HuH-7.5 (cell line): Measurements from ENCODE around the gene PLRG1.

ENCODE experiments used
- DNase-seq: peaks from one replicate; pipeline ENCODE4 v3.0.0; 2011; ENCODE audit warnings: low spot score

Gene PLRG1

DNA sequence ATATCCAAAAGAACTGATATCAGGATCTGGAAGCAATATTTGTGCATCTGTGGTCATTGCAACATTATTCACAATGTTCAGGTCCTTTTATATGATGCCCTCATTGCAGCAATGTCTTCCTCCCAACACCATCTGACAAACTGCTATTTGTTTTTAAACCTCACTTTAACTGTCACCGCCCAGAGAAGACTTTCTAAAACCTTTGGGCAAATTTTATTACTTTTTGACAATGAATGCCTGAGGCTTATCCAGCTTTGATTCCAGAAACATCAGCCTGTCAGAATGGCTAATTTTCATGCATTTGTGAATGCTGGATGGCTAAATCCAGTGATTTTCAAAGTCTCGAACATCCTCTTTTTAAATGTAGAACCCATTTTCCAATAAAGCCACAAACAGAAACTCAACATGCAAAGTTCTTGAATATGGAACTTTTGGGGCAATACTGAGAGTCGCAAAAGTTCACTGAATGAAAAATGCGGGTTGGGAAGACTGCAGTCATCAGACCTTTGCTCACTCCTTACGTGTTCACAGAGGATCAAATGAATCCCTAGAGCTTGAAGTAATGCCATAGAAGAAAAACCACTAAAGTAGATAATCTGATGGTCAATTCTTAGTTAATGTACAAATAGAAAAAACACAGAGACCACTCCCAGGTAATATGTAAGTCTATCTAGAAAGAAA is 23.1 kb upstream of the PLRG1 start:
- no peak for DNase-seq

- no peak for DNase-seq
Measured at GRCh38 chr4:154569584-154569983, 19.4 kb upstream of the PLRG1 start.

GRCh38 chr4:154569028-154569427 is 18.8 kb upstream of the PLRG1 start:
- no peak for DNase-seq

DNA sequence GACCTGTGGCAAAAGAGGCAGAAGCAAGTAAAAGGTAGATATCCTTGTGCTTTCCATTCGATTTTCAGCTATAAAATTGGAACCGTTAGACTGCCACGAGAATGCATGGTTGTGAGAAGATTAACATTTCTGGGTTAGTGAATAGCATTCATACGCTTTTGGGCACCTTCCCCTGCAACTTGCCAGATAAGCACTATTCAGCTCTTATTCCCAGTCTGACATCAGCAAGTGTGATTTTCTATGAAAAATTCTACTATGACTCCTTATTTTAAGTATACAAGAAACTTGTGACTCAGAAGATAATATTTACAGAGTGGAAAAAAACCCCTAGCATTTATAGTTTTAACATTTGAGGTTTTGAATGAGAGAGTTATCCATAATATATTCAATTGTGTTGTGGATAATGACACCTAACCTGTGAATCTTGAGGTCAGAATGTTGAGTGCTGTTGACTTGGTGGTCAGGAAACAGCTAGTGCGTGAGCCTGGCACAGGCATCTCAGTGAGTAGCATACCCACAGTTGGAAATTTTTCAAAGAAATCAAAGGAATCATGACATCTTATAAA is 16.5 kb upstream of the PLRG1 start:
- no peak for DNase-seq

DNA sequence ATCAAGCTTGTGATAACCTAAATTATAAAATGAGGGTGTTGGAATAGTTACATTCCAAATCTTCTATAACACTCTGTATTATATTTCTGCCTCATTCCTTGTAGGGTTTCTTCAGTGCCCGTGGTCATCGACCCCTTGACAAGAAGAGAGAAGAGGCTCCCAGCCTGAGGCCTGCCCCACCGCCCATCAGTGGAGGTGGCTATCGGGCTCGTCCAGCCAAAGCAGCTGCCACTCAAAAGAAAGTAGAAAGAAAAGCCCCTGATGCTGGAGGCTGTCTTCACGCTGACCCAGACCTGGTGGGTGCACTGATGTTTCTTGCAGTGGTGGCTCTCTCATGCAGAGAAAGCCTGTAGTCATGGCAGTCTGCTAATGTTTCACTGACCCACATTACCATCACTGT is 15.5 kb upstream of the PLRG1 start:
- DNase-seq: no peak

DNA sequence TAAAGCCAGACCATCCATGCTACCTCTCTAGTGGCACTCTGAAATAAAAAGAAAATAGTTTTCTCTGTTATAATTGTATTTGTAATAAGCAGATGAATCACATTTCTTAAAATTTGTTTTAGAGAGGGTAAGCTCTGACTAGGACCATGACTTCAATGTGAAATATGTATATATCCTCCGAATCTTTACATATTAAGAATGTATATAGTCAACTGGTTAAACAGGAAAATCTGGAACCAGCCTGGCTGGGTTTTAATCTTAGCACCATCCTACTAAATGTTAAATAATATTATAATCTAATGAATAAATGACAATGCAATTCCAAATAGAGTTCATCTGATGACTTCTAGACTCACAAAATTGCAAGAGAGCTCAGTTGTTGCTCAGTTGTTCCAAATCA is 14.1 kb upstream of the PLRG1 start:
- DNase-seq: no peak

DNA sequence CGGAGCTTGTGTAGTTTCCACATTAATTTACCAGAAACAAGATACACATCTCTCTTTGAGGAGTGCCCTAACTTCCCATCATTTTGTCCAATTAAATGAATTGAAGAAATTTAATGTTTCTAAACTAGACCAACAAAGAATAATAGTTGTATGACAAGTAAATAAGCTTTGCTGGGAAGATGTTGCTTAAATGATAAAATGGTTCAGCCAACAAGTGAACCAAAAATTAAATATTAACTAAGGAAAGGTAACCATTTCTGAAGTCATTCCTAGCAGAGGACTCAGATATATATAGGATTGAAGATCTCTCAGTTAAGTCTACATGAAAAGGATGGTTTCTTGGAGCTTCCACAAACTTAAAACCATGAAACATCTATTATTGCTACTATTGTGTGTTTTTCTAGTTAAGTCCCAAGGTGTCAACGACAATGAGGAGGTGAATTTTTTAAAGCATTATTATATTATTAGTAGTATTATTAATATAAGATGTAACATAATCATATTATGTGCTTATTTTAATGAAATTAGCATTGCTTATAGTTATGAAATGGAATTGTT is 12.6 kb upstream of the PLRG1 start, which contains the start of gene FGB:
TSS of gene FGB (plus strand) at position 315 of the 558 bp plus-strand sequence. CDS start at position 323, 8 bp downstream.
- no peak for DNase-seq

GRCh38 chr4:154560824-154561231 is 10.6 kb upstream of the PLRG1 start:
- peak; percentile 3 for DNase-seq

GRCh38 chr4:154560419-154560801 is 10.2 kb upstream of the PLRG1 start:
- DNase-seq: no peak

DNA sequence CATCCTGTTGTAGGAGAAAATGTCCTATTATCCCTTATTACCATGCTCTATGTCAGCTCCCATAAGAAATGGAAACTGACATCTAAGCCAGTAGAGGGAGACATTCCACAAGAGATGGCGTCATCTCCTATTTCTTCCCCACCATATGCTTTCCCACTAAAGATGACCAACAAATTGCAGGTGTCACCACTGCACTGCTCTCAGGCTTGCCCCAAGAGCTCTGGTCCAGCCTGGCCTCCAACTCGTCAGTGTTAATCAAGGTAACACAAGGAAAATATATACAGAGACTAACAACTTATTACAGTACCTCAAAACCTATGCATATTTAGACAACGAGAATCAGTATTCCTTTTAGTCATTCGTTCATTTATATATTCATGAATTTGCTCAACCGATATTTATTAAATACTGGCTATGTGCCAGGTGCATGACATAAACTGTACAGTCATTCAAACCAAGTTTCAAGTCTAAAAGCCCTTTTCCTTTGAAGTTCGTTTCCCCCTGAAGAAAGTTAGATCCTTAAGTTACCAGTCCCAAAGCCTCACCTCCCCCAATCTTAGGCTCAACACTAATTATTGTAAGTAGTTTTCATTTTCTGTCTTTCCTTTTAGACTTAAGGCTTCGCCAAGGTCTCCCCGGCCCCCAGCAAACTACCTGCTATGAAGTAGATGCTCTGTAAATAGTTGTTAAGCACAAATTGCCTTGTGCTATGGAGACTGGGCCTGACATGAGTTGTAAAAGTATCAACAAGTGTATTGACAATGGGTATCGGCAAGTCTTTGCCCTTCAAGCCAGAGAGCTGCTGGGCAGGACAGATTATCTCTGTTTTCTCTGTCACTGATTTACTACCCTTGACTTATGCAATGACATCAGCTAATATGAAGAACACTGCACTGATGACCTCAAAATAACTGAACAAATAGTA is 9.6 kb upstream of the PLRG1 start:
- peak; percentile 7 for DNase-seq

DNA sequence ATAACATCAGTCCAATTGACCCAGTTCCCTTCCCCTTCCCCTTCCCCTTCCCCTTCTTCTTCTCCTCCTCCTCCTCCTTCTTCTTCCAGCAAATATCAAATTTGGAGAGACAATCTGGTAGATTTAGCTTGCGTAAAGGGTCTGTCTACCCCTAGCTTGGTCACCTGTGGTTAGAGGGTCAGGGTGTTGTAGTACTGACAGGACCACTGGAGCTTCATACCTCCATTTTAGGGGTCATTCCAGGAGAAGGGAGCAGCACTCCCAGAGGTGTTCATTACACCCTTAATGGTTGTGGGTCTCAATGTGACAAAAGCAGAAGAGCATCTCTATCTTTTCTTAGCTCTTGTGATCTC is 8.9 kb upstream of the PLRG1 start:
- DNase-seq: no peak

- peak; percentile 22 for DNase-seq
Measured at GRCh38 chr4:154551872-154552686, 1.9 kb upstream of the PLRG1 start.

DNA sequence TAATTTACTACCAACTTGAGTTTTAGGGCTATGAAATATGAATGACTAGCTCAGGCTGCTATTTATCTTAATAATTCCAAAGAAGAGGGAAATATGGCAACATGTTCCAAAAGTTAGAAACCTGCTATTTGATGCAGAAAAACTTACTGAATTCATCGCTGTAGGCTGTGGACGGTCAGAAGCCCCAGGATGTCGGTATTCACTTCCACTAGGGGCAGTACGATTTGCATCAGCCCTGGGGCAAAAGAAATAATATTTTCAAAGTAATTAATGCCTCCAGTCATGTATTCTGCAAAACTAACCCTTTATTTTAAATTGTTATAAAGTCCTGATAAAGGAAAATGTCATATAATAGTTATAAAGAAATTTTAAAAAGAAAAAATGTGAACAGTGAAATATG is 4.5 kb downstream of the PLRG1 start:
- no peak for DNase-seq

GRCh38 chr4:154542271-154542879 is 7.8 kb downstream of the PLRG1 start:
- no peak for DNase-seq

DNA sequence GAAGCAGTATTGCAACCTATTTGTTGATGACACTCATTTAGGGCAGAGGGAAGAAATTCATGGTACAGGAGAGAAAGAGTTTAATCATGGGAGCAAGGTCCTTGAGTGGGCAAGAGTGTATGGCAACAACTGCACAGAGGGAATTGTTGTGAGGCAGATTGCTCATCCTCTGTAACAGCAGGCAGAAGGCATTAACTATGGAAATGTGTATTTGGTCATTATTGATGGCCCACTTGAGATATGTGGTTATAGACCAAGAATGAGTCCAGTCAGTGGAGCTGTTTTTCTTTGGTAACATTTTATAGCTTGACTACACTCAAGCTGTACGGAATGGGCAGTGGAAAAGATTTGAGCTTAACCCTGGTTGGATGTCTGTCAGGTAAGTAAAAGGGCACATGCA is 15.9 kb downstream of the PLRG1 start:
- DNase-seq: no peak

GRCh38 chr4:154529728-154530519 is 20.3 kb downstream of the PLRG1 start:
- DNase-seq: no peak

DNA sequence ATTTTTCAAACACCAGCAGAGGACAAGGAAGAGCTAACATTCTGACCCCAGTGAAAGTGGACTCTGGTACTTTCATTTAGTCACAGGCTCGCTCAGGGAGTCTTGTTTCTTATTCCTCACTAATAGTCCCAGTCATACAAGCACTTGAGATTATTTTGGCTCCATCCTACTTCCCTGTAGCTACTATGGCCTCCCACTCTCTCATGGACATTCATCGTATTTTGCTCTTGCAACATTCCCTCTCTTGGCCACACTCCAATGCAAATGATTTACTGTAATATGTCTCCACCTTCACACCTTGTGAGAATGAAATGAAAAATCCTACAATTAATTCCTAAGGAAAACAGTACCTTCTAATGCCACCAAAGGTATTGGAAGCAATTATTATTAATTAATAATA is 21.3 kb downstream of the PLRG1 start:
- DNase-seq: no peak

- no peak for DNase-seq
Measured at GRCh38 chr4:154527308-154527707, 22.9 kb downstream of the PLRG1 start.

DNA sequence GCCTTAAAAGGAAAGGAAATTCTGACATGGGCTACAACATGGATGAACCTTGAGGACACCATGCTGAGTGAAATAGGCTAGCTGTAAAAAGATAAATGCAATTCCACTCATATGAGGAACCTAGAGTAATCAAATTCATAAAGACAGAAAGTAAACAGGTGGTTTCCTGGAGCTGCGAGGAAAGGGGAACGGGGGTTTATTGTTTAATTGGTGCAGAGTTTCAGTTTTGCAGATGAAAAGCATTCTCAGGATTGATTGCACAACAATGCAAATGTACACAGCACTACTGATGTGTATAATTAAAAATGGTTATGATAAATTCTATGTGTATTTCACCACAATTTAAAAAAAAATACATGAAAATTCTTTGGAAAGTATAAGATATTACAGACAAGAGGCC is 24.0 kb downstream of the PLRG1 start:
- DNase-seq: no peak

DNA sequence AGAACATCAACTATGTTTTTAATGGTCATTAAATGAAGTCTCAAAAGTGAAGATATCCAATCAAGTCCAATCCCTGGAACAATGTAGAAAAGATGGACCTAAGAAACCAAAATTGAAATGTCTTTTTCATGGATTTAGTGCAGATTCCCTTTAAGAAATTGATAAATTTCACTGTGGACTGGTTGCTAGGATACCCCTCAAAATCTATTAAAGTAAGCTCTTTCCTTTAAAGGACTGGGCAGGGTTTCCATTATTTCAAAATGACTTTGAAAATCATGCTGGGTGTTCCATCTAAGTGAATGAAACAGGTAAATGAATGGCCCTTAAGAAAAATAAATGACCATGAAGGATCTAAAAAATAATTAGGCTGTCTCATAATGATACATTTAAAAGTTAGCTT is 28.6 kb downstream of the PLRG1 start:
- no peak for DNase-seq

- no peak for DNase-seq
Measured at GRCh38 chr4:154519214-154519613, 31.0 kb downstream of the PLRG1 start.
